Activated CD4-positive, alpha-beta T cell treated with anti-CD3 and anti-CD28 coated beads for 36 hours (primary cell): ENCODE results near the gene ERCC6L2. TPM values are rescaled to one million over a fixed set of nuclear protein-coding genes. Genes with fewer than 3 reads are reported as not detected.

Experiments
- ATAC-seq: fragments of 200-7000 bp; cut with Tn5 transposase; one replicate; pipeline ENCODE4 v1.10.0; 2021; ENCODE audit warnings: mild to moderate bottlenecking, moderate library complexity
- CTCF ChIA-PET: fragments of 350-600 bp; sonication (Branson Sonifier 250); formaldehyde crosslinking; loops from one replicate; lab custom pipeline; 2021; ENCODE audit warnings: antibody characterized with exemption; lab: Charles Lee
- POLR2A ChIA-PET: fragments of 350-600 bp; sonication (Branson Sonifier 250); formaldehyde crosslinking; loops from one replicate; lab custom pipeline; 2021; ENCODE audit warnings: antibody characterized with exemption, inconsistent platforms; lab: Charles Lee
- DNase-seq: peaks from one replicate; pipeline ENCODE4 v3.0.0-alpha.2; 2020
- H3K27ac Mint-ChIP-seq: one replicate; pipeline ENCODE4 v1.8.0; 2021; ENCODE audit warnings: mixed read lengths
- H3K27me3 Mint-ChIP-seq: one replicate; pipeline ENCODE4 v1.8.0; 2021; ENCODE audit warnings: mixed read lengths
- H3K36me3 Mint-ChIP-seq: one replicate; pipeline ENCODE4 v1.8.0; 2021; ENCODE audit warnings: low read depth, mixed read lengths
- H3K4me1 Mint-ChIP-seq: one replicate; pipeline ENCODE4 v1.8.0; 2021; ENCODE audit warnings: mixed read lengths
- H3K4me3 Mint-ChIP-seq: one replicate; pipeline ENCODE4 v1.8.0; 2021; ENCODE audit warnings: mild to moderate bottlenecking, moderate library complexity, mixed read lengths
- H3K9me3 Mint-ChIP-seq: one replicate; pipeline ENCODE4 v1.8.0; 2021; ENCODE audit warnings: low read depth, mixed read lengths
- intact Hi-C, 2 experiments: fragments of 100-400 bp; cut with DNase I in 1 of 2; cut with micrococcal nuclease in 1 of 2; formaldehyde crosslinking; loops; one replicate each; pipeline versions ENCODE4 v1.14.2 to v1.15.1; 2022 to 2024; cut with DNase I, micrococcal nuclease
- total RNA-seq, 2 experiments: library from RNA; stranded (reverse); gene quantifications; one replicate each; pipeline ENCODE4 v1.2.3, GENCODE V29; 2021

Gene ERCC6L2
- total RNA-seq, 2 experiments from 2014 or later = 24.0 to 25.9 TPM

DNA sequence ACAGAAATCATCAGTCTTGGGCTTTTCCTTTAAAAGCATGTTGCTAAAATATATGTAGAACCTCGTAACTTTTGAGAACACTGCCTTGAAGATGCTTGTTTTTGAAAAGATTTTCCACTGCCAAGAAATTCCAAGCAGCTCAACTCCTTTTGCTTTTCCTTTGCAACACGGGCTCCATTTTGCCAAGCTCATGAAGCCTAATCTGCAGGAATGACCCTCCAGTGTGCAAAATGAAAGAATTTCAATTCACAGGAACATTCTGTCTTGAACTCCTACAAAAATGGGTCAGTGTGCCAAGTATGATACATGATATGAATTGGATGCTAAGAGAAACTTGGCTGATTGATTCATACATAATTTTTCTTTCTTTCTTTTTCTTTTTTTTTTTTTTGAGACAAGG, 35.4 kb upstream of the ERCC6L2 start:
- intact Hi-C loops = no loop called here

DNA sequence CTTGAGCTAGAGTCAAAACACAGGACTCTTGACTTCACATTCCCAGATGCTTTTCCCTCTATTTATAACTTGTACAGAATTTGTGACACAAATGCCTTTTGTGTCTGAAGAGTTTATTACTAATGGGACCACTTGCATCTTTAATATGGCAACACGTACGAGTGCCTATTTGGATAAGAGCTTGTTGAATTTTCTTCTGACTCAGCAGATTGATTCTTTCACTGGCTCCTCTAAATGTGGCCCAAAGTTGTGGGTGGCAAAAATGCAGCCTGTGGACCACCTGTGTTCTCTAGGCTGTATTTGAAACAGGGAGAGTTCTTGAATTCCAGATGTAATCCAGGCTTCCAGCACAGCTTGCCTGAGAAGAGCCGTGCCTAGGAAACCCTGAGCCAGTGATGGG, 34.1 kb upstream of the ERCC6L2 start:
- H3K4me1 Mint-ChIP-seq = no peaks in the 10 kb centered on the region
- no peaks in the 10 kb centered on the region for H3K27me3 Mint-ChIP-seq
- ChIA-PET POLR2A (no interaction called here), CTCF (interaction anchor here (0.7 kb wide), 1 partner anchor 274 kb away, joined by 4 read pairs; no protein-coding TSS in a partner anchor)
- no peaks in the 10 kb centered on the region for H3K36me3 Mint-ChIP-seq
- ATAC-seq = no peak
- no peak overlapping the region for H3K27ac Mint-ChIP-seq
- H3K9me3 Mint-ChIP-seq = no peaks in the 10 kb centered on the region
- no peak for DNase-seq
- no peak overlapping the region for H3K4me3 Mint-ChIP-seq
- intact Hi-C loops = no loop called here

More for the DNA sequence above, 35.4 kb upstream of the ERCC6L2 start:
- Mint-ChIP-seq H3K27ac (no peak overlapping the region), H3K4me3 (no peak overlapping the region), H3K4me1 (no peaks in the 10 kb centered on the region), H3K36me3 (no peaks in the 10 kb centered on the region), H3K9me3 (no peaks in the 10 kb centered on the region), H3K27me3 (no peaks in the 10 kb centered on the region)
- ATAC-seq = no peak
- ChIA-PET CTCF (no interaction called here), POLR2A (no interaction called here)
- DNase-seq = no peak

DNA sequence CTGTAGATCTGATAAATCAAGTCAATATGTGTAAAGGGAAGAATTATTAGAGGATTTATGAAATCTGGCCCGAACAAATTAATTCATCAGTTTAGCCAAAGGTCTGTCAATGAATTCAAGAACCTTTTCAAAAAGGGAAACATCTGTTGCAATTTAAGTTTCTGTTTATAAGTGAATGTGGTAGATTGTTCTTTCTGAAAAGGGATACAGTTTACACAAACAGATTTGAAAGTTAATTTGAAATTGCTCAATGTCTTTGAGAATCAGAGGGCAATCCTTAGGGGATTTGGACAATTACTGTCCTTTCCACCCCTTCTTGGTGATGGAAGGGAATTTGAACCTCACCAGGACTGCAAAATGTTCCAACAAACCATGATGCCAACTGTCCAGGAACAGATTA, 29.7 kb upstream of the ERCC6L2 start:
- Mint-ChIP-seq H3K4me3 (no peak overlapping the region), H3K4me1 (no peaks in the 10 kb centered on the region), H3K36me3 (peaks cover 8% of the 10 kb centered on the region), H3K27ac (no peak overlapping the region), H3K27me3 (no peaks in the 10 kb centered on the region), H3K9me3 (no peaks in the 10 kb centered on the region)
- POLR2A ChIA-PET = no interaction called here
- intact Hi-C loops = no loop called here
- no peak for ATAC-seq
- no peak for DNase-seq
- CTCF ChIA-PET = interaction anchor here (0.7 kb wide), 1 partner anchor 372 kb away, joined by 5 read pairs; no protein-coding TSS in a partner anchor

DNA sequence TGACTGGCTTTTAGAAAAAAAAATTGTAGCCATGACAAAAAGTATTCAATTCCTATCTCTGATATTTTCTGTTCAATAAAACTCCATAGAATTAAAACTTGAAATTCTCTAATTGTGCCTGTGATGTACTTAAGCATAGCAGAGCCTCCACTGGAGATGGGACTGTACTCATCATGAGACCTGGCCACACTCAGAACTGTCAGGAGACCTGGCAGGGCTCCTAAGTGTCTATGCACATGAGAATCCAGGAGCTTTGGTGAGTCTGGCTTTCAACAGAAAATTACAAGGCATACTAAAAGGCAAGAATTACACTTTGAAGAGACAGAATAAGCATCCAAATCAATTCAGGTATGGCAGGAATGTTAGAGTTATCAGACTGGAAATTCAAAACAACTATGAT, 26.7 kb upstream of the ERCC6L2 start:
- no peaks in the 10 kb centered on the region for H3K9me3 Mint-ChIP-seq
- POLR2A ChIA-PET = no interaction called here
- DNase-seq = no peak
- CTCF ChIA-PET = interaction anchor here (0.6 to 1.5 kb wide), 3 partner anchors 14 to 208 kb away, joined by 4 to 5 read pairs (median 5); partner anchors contain the start of gene ERCC6L2
- H3K27me3 Mint-ChIP-seq = no peaks in the 10 kb centered on the region
- no peak for ATAC-seq
- H3K27ac Mint-ChIP-seq = no peak overlapping the region
- intact Hi-C loops = no loop called here
- H3K36me3 Mint-ChIP-seq = peaks cover 8% of the 10 kb centered on the region
- peaks cover 19% of the 10 kb centered on the region for H3K4me1 Mint-ChIP-seq
- no peak overlapping the region for H3K4me3 Mint-ChIP-seq

DNA sequence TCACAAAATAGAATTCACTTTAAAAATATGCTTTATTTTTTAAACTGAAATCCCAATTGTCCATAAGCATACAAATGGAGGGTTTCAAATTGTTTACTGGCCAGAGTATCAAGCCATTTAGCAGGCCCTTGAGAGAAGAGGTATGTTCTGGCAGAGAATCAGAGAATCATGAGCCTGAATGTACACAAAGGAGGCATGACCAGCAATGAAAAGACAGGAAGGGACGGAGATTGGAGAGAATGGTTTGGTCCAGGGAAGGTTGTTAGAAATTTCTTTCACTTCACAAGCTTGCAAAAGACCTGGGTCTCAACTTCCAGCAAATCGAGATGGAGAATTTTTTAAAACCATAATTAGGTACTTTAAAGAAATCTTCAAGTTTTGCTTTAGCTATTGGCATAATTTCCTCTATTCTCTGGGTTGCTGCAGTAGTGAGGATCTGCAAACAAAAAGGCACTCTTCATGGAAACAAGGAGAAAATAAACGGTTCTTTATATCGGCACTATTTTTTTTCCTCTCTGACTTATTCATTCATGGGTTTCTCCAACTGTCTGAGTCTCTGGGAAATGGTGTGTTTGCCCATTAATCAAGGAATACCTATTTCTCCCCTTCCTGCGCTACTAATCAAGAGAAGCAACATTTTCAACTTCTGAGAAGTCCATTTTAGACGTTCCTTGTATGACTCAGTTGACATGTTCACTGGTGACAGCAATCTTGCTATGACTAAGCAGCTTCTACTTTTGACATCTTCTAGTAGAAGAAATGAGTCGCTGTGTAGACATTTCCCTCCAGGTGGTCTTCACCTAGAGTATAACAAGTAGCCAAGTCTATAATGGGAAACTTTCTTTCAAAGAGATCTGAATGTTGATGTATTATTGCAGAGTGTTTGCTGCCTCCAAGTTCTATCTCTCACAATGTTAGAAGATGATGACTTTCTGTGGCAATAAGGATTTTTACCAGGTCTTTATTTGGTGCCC, 23.1 kb upstream of the ERCC6L2 start:
- ATAC-seq (peak; percentile 96), DNase-seq (peak; percentile 22)
- intact Hi-C loops = loop anchor here (1.0 to 2.0 kb wide), 4 partner anchors 23 to 128 kb away; partner anchors contain the start of gene ERCC6L2 (in 1 of the 2)
- no peaks in the 10 kb centered on the region for H3K27me3 Mint-ChIP-seq
- CTCF ChIA-PET = interaction anchor here (0.6 kb wide), 2 partner anchors 321 to 391 kb away, joined by 3 to 4 read pairs; no protein-coding TSS in a partner anchor
- peaks cover 8% of the 10 kb centered on the region for H3K36me3 Mint-ChIP-seq
- peaks cover 19% of the 10 kb centered on the region for H3K4me1 Mint-ChIP-seq
- POLR2A ChIA-PET = interaction anchor here (0.6 to 1.0 kb wide), 2 partner anchors 22 to 1033 kb away, joined by 3 to 5 read pairs; no protein-coding TSS in a partner anchor
- no peak overlapping the region for H3K4me3 Mint-ChIP-seq
- no peaks in the 10 kb centered on the region for H3K9me3 Mint-ChIP-seq
- H3K27ac Mint-ChIP-seq = peak overlapping the region; percentile 58

DNA sequence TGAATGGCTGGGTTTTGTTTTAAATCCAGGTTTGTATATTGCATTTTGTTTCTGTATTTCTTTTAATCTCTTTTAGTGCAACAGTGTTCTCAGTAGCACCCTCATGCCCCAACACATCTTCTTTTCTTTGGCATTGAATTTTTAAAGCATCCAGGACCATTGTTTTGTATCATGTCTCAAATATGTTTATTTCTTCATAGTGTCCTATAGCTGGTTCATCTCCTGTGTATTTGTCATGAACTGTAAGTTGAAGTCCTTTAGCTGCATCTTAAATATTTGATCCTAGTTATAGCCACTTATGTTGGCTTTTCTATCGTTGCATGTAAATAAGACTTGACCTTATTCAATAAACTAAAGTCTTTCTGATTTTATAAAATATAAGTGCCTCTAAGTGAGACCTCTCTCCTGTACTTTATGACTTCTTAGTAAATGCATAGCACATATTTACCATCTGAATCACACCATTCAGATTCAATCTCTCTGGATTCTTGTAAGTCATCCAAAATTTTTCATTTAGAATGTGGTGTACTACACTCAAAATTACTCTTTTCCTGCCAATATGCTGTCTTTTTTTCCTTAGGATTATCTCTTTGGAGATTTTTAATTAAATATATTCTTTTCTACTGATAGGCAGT, 21.0 kb upstream of the ERCC6L2 start:
- no peaks in the 10 kb centered on the region for H3K27me3 Mint-ChIP-seq
- H3K36me3 Mint-ChIP-seq = peaks cover under 1% of the 10 kb centered on the region
- no peak overlapping the region for H3K4me3 Mint-ChIP-seq
- H3K4me1 Mint-ChIP-seq = peaks cover 23% of the 10 kb centered on the region
- H3K9me3 Mint-ChIP-seq = peaks cover 2% of the 10 kb centered on the region
- ATAC-seq (no peak), DNase-seq (no peak)
- no peak overlapping the region for H3K27ac Mint-ChIP-seq
- CTCF ChIA-PET = interaction anchor here (0.7 to 1.3 kb wide), 3 partner anchors 42 to 361 kb away, joined by 3 read pairs; no protein-coding TSS in a partner anchor
- intact Hi-C loops = no loop called here
- POLR2A ChIA-PET = no interaction called here

DNA sequence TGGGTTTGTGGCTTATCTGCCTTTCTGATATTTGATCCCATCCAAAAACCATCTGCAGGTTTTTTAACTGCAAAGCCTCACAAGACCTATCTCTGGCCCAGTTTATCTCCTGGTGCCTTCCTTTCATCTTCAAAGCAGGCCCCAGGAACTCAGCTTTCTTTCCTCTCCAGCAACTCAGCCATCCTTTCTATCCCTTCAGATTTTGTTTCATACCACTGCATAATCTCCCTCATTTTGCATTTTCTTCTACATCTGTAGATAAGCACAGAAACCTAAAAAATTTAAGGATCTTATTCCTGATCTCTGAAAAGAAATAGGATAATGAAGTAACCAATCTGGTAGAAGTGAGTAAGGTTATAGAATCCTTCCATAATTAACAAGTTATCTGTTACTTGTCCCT, 19.5 kb upstream of the ERCC6L2 start:
- peaks cover 2% of the 10 kb centered on the region for H3K9me3 Mint-ChIP-seq
- DNase-seq = no peak
- H3K36me3 Mint-ChIP-seq = no peaks in the 10 kb centered on the region
- H3K27ac Mint-ChIP-seq = no peak overlapping the region
- ChIA-PET POLR2A (no interaction called here), CTCF (interaction anchor here (0.6 kb wide), 1 partner anchor 1330 kb away, joined by 3 read pairs; no protein-coding TSS in a partner anchor)
- H3K27me3 Mint-ChIP-seq = no peaks in the 10 kb centered on the region
- H3K4me3 Mint-ChIP-seq = no peak overlapping the region
- no peak for ATAC-seq
- intact Hi-C loops = no loop called here
- H3K4me1 Mint-ChIP-seq = peaks cover 23% of the 10 kb centered on the region

DNA sequence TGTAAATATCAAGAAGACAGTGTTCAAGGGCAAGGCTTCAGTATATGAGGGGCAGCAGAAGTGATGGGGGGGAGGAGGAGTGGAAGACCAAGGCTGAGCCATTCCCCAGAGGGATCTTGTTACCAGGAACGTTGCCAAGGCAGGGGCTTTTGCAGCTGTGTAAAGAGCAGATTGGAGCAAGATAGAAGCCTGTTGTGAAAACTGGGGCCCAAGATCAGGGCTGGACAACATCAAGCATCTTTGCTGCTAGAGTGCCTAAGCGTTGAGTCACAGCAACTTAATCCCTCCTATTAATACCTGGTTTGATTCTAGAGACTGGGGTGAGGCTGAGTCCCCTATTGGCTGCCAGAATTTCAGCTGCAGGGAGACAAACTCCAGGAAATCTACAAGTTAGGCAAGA, 18.4 kb upstream of the ERCC6L2 start:
- CTCF ChIA-PET = no interaction called here

DNA sequence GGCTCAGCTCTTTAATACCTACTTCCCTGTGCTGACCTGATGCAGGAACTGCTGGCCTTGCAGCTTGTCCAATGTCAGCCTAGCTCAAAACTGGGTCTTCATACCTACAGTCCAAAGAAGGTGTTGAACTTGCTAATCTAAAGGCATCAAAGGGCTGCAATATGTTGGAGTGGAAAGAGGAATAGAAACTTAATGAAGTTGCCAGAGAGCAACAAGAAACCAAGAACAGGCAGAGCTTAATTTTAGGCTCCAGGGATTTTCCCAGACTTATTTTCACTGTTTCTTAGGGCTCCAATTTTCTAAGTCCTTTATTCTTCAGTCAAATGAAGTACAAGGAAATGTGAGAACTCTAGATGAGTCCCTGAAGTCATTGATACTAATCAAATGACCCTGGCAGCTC, 17.6 kb upstream of the ERCC6L2 start:
- intact Hi-C loops = no loop called here
- Mint-ChIP-seq H3K36me3 (peaks cover 7% of the 10 kb centered on the region), H3K4me3 (no peak overlapping the region), H3K9me3 (peaks cover 14% of the 10 kb centered on the region), H3K4me1 (peaks cover 9% of the 10 kb centered on the region), H3K27me3 (no peaks in the 10 kb centered on the region), H3K27ac (no peak overlapping the region)
- ChIA-PET POLR2A (no interaction called here), CTCF (no interaction called here)
- ATAC-seq (no peak), DNase-seq (no peak)

More for the DNA sequence above, 18.4 kb upstream of the ERCC6L2 start:
- H3K36me3 Mint-ChIP-seq = peaks cover 5% of the 10 kb centered on the region
- intact Hi-C loops = no loop called here
- ATAC-seq = no peak
- H3K4me3 Mint-ChIP-seq = no peak overlapping the region
- peaks cover 17% of the 10 kb centered on the region for H3K4me1 Mint-ChIP-seq
- no peak overlapping the region for H3K27ac Mint-ChIP-seq
- POLR2A ChIA-PET = no interaction called here
- peaks cover 9% of the 10 kb centered on the region for H3K9me3 Mint-ChIP-seq
- no peak for DNase-seq
- no peaks in the 10 kb centered on the region for H3K27me3 Mint-ChIP-seq

DNA sequence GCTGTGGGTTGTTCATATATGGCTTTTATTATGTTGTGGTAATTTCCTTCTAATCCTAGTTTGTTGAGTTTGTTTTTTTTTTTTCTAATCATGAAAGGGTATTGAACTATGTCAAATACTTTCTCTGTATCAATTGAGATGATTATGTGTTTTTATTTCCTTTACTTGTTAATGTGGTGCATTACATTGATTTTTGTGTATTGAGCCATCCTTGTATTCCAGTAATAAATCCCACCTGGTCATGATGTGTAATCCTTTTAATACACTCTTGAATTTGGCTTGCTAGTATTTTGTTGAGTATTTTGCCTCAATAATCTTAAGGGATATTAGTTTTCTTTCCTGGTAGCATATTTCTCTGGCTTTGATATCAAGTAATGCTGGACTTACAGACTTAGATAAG, 13.1 kb upstream of the ERCC6L2 start:
- POLR2A ChIA-PET = no interaction called here

DNA sequence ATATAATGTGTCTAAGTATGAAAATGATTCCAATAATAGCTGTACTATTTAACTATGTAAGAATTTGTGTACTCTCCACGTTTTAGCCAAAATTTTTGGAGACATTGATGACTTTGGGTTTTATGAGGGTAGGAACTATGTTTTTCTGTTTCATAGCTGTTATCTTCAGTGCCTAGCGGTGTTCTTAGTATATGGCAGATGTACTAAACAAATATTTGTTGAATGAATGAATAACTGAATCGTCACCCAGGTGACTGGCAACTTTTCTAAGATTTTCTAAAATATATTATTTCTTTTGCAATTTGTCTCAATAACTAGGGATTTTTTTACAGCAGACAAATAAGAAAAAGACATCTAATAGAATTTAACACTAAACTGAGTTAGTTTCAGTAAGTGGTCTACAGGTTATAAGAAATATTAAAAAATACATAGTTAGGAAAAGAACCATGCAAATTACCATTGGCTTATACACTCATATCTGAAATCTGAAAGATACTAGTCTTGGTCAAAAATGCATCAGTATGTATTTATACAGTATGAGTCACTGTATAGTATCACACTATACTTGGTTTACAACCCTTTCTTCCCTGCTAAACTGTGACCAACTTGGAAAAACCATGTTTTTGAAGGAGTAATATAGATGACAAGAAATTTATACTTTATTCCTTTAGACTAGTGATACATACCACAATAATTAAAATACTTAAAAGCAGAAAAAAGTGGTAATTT, 10.5 kb upstream of the ERCC6L2 start:
- Mint-ChIP-seq H3K4me1 (no peaks in the 10 kb centered on the region), H3K4me3 (no peak overlapping the region), H3K9me3 (peaks cover 22% of the 10 kb centered on the region), H3K27me3 (no peaks in the 10 kb centered on the region), H3K36me3 (peaks cover 20% of the 10 kb centered on the region), H3K27ac (no peak overlapping the region)
- ChIA-PET POLR2A (no interaction called here), CTCF (no interaction called here)
- ATAC-seq = peak; percentile 74
- intact Hi-C loops = no loop called here
- DNase-seq = no peak

More for the DNA sequence above, 13.1 kb upstream of the ERCC6L2 start:
- H3K36me3 Mint-ChIP-seq = peaks cover 17% of the 10 kb centered on the region
- DNase-seq (no peak), ATAC-seq (no peak)
- intact Hi-C loops = no loop called here
- H3K4me3 Mint-ChIP-seq = no peak overlapping the region
- peaks cover 22% of the 10 kb centered on the region for H3K9me3 Mint-ChIP-seq
- H3K27me3 Mint-ChIP-seq = no peaks in the 10 kb centered on the region
- H3K27ac Mint-ChIP-seq = no peak overlapping the region
- H3K4me1 Mint-ChIP-seq = peaks cover 5% of the 10 kb centered on the region
- CTCF ChIA-PET = interaction anchor here (2.0 kb wide), 1 partner anchor 14 kb away, joined by 5 read pairs; no protein-coding TSS in a partner anchor
